Skeletal muscle tissue (tissue), 4 donors: ENCODE results near the gene PLA2G1B. TPM values are rescaled to one million over a fixed set of nuclear protein-coding genes. Genes with fewer than 3 reads are reported as not detected.

Experiments used
- H3K27ac ChIP-seq: one replicate; pipeline ENCODE4 v1.7.0; 2013; ENCODE audit warnings: mild to moderate bottlenecking, low read depth, low read length, inconsistent platforms
- H3K27me3 ChIP-seq, 3 donors: one replicate each; pipeline ENCODE4 v1.7.0; 2013; ENCODE audit warnings: low read length in 3 of 3; ENCODE audit not compliant: control insufficient read depth in 3 of 3, insufficient read depth in 3 of 3
- H3K36me3 ChIP-seq, 3 donors: one replicate each; pipeline ENCODE4 v1.7.0; 2013; ENCODE audit warnings: low read length in 3 of 3; ENCODE audit not compliant: control insufficient read depth in 3 of 3, insufficient read depth in 3 of 3
- H3K4me1 ChIP-seq, 3 donors: one replicate each; pipeline ENCODE4 v1.7.0; 2013; ENCODE audit warnings: low read length in 3 of 3, mild to moderate bottlenecking in 3 of 3; ENCODE audit not compliant: control insufficient read depth in 3 of 3, insufficient read depth in 3 of 3
- H3K4me3 ChIP-seq, 3 donors: one replicate each; pipeline ENCODE4 v1.7.0; 2013; ENCODE audit warnings: low read length in 3 of 3
- H3K9ac ChIP-seq, 3 donors: one replicate each; pipeline ENCODE4 v1.7.0; 2013; ENCODE audit warnings: low read length in 3 of 3, mild to moderate bottlenecking in 3 of 3, moderate library complexity in 2 of 3, low read depth in 1 of 3
- H3K9me3 ChIP-seq, 3 donors: one replicate each; pipeline ENCODE4 v1.7.0; 2013; ENCODE audit warnings: low read length in 3 of 3; ENCODE audit not compliant: control insufficient read depth in 3 of 3
- total RNA-seq: library from RNA; depleted of rRNA; stranded (reverse); fragments of >200 nt; gene quantifications from one replicate; pipeline ENCODE4 v1.2.3, GENCODE V29; 2014
- donor health status: Osteomylitis.

Gene PLA2G1B
- total RNA-seq, 1 donor from 2014 or later: not detected

DNA sequence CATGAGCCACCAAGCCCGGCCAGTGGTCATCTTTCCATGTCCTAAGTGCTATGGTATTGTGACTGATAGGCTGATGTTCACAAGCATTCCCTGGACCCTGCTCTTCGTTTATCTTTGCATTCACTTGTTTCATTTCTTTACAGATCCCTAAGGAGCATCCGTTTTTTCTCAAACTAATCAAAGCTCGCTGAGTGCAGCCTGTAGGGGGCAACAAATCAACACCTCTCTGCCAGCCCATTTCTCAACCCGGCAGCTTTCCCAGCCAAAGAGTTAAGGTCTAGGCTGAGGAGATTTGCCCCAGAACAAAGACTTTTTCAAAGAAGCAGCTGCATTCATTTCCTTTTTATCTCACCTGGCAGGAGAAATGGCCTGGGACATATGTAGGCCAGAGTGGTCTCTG lies 13.4 kb downstream of the PLA2G1B start:
- Histone ChIP-seq H3K9ac (no peak overlapping the region), H3K27me3 (no peaks in the 10 kb centered on the region), H3K4me3 (no peak overlapping the region), H3K36me3 (no peaks in the 10 kb centered on the region), H3K4me1 (peaks cover 7 to 8% (median 7%) of the 10 kb centered on the region in 3 donors), H3K9me3 (no peaks in the 10 kb centered on the region), H3K27ac (no peak overlapping the region)

DNA sequence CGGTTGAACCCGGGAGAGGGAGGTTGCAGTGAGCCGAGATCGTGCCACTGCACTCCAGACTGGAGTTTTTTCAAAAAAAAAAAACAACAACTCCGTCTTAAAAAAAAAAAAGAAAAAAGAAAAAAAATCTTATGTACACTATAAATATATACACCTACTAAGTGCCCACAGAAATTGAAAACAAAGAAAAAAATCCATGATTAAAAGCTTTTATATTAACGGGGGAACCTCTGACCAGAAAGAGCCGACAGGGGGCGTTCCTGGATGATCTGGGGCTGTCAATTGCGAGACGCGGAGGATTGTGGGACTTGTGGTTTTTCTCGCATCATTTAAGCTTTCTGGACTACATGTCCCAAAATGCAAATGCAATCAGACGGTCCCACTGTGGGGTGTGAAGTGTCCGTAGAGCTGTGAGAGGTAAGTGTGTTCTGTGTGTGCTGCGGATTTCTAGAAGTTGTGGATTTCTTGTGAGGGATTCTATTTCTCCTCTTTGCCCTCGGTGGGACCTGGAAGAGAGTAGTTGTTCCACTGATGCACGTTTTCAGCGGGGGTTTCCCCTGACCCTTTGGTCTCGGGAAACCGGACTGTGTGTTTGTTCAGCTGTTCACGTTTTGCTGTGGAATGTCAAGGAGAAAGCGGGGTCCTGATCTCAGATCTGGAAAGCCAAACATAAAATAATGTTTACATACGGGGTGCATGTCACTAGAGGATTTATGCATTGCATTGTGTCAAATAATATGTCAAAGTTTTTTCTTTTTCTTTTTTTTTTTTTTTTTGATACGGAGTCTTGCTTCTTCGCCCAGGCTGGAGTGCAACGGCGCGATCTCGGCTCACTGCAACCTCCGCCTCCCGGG lies 25.4 kb downstream of the PLA2G1B start, which contains the start of gene SIRT4:
SIRT4 (plus strand) TSS at position 360 of the 854 bp plus-strand sequence. CDS start 1,241 bp downstream, outside the sequence.
- Histone ChIP-seq H3K36me3 (peaks cover 5 to 6% (median 5%) of the 10 kb centered on the region in 3 donors), H3K9me3 (no peaks in the 10 kb centered on the region), H3K4me1 (peaks cover 3 to 6% (median 3%) of the 10 kb centered on the region in 3 donors), H3K4me3 (peak within 1 kb of the TSS; percentile 86 to 99 (median 89)), H3K9ac (peak within 1 kb of the TSS; percentile 87 to 97 (median 88)), H3K27me3 (no peaks in the 10 kb centered on the region), H3K27ac (peak within 1 kb of the TSS; percentile 78)

DNA sequence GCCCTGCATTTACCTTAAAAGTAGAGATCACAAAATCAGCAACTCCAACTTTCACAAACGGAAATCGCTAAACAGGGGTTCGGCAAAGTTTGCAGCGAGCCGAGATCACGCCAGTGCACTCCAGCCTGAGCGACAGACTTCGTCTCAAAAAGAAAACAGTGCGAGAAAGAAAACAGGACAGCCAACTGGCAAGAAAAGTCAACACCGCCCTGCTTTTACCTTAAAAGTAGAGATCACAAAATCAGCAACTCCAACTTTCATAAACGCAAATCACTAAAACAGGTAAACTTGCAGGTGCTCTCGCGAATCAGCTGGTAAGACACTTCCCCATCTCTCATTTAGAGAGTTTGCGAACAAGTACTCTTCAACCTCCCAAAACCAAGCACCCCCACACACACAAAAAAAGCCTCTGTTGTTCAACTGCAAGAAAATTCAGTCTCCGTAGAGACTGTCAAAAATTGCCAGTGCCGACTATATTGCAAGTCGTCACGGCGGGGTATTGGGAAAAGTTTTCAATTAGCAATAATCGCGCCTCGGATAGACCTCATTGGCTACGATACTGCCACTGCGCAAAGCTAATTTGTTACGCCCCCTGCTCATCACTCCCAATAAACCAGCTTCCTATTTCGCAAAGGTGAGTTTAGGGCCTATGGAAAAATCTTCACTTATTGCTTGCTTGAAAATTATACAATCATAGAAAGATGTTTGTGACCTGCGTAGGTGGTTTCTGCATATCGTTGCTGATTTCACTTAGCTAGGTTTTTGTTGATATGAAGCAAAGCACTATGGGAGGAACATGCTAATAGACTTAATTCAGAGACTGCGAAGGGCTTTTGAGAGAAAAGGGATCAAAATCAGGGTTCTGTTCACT lies 34.7 kb downstream of the PLA2G1B start, which contains the start of gene RNU4-1:
RNU4-1 (minus strand) TSS at position 577 of the 871 bp plus-strand sequence.
- peak within 1 kb of the TSS; percentile 98 for H3K27ac ChIP-seq
- peaks cover 7 to 13% (median 10%) of the 10 kb centered on the region in 3 donors for H3K4me1 ChIP-seq
- H3K36me3 ChIP-seq: no peaks in the 10 kb centered on the region
- no peaks in the 10 kb centered on the region for H3K27me3 ChIP-seq
- peak within 1 kb of the TSS; percentile 84 to 100 (median 87) for H3K9ac ChIP-seq
- peak within 1 kb of the TSS; percentile 70 to 88 (median 81) for H3K4me3 ChIP-seq
- H3K9me3 ChIP-seq: no peaks in the 10 kb centered on the region

DNA sequence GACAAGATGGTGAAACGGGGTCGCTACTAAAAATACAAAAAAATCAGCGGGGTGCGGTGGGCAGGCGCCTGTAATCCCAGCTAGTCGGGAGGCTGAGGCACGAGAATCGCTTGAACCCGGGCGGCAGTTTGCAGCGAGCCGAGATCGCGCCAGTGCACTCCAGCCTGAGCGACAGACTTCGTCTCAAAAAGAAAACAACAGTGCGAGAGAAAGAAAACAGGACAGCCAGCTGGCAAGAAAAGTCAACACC lies 35.2 kb downstream of the PLA2G1B start:
- Histone ChIP-seq H3K4me3 (peak overlapping the region; percentile 70 to 88 (median 81)), H3K9me3 (no peaks in the 10 kb centered on the region), H3K27me3 (no peaks in the 10 kb centered on the region), H3K36me3 (no peaks in the 10 kb centered on the region), H3K9ac (peak overlapping the region; percentile 84 to 100 (median 87)), H3K4me1 (peaks cover 7 to 13% (median 10%) of the 10 kb centered on the region in 3 donors), H3K27ac (peak overlapping the region; percentile 98)

DNA sequence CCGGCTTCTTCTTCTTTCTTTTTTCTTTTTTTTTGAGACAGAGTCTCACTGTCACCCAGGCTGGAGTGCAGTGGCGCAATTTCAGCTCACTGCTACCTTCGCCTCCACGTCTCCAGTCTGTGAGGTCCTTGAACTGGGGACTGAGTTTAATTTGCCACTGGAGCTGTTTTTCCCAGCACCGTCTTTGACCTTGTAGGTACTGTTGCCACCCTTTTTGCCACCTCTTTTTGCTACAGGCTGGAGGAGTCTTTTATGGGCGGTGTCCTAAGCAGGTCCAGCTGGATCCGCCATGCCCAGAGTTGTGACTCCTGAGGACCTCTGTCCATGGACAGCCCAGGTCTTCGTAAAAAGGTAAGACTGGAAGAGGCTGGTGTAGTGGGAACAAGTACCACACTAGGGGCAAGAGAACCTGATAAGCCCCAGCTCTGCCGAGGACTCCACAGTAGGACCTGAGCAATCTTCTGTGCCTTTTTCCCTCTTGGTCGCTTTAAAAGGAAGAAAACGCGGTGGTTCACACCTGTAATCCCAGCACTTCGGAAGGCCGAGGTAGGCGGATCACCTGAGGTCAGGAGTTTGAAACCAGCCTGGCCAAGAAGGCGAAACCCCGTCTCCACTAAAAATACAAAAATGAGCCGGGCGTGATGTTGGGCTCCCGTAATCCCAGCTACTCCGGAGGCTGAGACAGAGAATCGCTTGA lies 36.8 kb downstream of the PLA2G1B start:
- peak overlapping the region; percentile 98 for H3K27ac ChIP-seq
- no peaks in the 10 kb centered on the region for H3K36me3 ChIP-seq
- peak overlapping the region; percentile 51 to 70 (median 68) for H3K4me3 ChIP-seq
- H3K4me1 ChIP-seq: peaks cover 7 to 13% (median 10%) of the 10 kb centered on the region in 3 donors
- peak overlapping the region; percentile 84 to 100 (median 87) for H3K9ac ChIP-seq
- no peaks in the 10 kb centered on the region for H3K27me3 ChIP-seq
- no peaks in the 10 kb centered on the region for H3K9me3 ChIP-seq

DNA sequence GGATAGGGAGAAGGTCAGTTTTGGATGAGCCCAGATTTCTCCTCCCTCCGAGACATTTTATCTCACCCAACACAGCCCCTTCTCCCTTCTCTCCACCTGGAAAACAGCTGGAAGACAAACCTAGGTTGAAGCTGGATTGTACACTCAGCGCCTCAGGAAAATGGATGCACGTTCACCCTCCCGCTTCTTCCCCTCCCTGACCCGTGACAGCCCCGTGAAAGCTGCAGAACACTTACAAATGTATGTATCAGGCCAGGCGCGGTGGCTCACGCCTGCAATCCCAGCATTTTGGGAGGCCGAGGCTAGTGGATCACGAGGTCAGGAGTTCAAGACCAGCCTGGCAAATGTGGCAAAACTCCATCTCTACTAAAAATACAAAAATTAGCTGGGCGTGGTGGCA lies 40.1 kb downstream of the PLA2G1B start:
- no peak overlapping the region for H3K4me3 ChIP-seq
- H3K27me3 ChIP-seq: no peaks in the 10 kb centered on the region
- H3K4me1 ChIP-seq: peaks cover 7 to 12% (median 9%) of the 10 kb centered on the region in 3 donors
- H3K9ac ChIP-seq: no peak overlapping the region
- H3K9me3 ChIP-seq: no peaks in the 10 kb centered on the region
- no peaks in the 10 kb centered on the region for H3K36me3 ChIP-seq
- H3K27ac ChIP-seq: no peak overlapping the region

DNA sequence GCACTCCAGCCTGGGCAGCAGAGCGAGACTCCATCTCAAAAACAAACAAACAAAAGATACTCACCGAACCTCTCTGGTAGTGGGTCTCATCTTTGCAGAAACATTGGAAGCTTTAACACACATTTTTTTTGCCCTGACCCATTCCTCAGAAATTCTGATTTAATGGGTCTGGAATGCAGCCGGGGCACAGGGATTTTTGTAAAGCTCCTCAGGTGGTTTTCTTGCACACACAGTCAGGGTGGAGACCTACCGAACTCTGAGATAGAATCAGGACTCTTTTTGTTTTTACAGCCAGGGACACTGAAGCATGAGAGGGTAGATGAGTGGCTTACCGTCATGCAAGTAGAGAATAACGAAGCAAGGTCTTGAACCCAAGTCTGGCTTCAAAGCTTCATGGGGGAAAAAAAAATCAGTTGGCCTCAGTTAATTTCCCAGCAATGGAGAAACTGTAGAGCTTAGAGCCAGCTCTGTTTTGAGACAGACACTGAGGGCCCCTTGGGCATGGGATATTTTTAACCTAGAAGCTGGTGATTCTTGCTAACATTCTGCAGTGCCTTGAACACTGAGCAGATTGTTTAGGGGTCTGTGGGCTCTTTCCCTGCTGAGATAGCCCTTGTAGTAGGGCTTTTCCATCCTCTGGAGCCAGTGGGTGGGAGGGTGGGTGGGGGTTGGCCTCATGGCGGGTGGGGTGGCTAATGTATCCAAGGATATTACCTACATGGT lies 40.6 kb downstream of the PLA2G1B start:
- H3K9ac ChIP-seq: no peak overlapping the region
- peaks cover 6 to 9% (median 7%) of the 10 kb centered on the region in 3 donors for H3K4me1 ChIP-seq
- H3K27ac ChIP-seq: no peak overlapping the region
- no peaks in the 10 kb centered on the region for H3K9me3 ChIP-seq
- H3K36me3 ChIP-seq: no peaks in the 10 kb centered on the region
- H3K27me3 ChIP-seq: no peaks in the 10 kb centered on the region
- H3K4me3 ChIP-seq: no peak overlapping the region

DNA sequence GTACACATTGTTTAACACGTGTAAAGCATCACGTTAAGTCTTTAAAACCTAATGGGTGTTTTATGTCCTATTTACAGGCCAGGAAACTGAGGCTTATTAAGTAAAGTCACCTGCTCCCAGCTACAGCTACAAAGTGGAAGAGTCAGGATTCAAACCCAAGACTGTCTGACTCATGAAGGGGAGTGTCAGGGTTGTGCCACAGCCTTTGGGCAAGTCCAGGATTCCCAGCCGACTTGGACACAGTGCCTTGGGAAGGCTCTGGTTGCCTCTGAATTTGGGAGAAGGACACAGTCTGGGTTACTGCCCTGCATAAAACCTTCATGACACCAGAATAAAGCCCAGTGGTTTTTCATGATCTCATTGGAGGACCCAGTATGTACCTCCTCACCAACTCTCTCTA lies 43.2 kb downstream of the PLA2G1B start:
- Histone ChIP-seq H3K4me3 (no peak overlapping the region), H3K27me3 (no peaks in the 10 kb centered on the region), H3K36me3 (no peaks in the 10 kb centered on the region), H3K9ac (no peak overlapping the region), H3K9me3 (no peaks in the 10 kb centered on the region), H3K27ac (no peak overlapping the region), H3K4me1 (no peaks in the 10 kb centered on the region)

DNA sequence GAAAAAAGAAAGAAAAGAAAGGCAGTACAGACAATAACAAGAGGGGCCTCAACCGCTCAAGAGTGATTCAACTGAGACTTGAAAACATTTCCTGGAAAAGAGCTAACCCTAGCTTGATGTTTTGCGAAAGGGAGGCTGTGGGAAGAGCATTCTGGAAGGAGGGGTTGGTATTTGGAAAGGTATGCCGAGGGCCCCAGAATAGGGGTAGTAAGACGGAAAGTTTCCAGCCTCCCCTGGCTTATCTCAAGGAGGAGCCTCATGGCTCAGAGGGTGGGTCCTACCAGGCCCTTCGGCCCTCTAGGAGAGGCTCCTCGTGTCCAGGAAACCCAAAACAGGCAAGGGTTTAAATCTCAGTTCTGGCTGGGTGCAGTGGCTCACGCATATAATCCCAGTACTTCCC lies 44.3 kb downstream of the PLA2G1B start:
- Histone ChIP-seq H3K27me3 (no peaks in the 10 kb centered on the region), H3K4me1 (no peaks in the 10 kb centered on the region), H3K27ac (no peak overlapping the region), H3K9me3 (no peaks in the 10 kb centered on the region), H3K4me3 (no peak overlapping the region), H3K36me3 (no peaks in the 10 kb centered on the region), H3K9ac (no peak overlapping the region)
